Measurements from ENCODE around the gene SLC52A1.

The SLC52A1 gene

DNA sequence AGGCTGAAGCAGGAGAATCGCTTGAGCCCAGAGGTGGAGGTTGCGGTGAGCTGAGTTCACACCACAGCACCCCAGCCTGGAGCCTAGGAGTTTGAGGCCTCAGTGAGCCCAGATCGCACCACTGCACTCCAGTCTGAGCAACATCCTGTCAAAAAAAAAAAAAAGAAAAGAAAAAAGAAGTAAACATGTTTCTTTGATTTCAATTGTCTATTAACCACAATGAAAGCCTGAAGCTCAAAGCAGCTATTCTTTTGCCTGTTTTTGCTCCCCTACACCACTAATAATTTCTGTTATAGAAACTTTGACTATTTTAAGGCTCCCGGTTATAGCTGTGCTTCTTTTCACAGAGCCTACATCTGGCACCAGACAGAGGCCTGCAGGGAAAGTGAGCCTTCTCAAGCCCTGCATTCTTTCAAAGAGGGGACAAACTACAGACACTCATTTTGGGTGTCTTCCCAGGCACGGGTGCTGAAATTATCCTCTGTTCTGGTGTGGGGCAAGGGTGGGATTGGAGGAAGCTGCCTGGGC lies 14.2 kb upstream of the SLC52A1 start:
- TF ChIP-seq FOXP2 (optimal IDR thresholded peaks at IDR 0.05; ENCODE audit: borderline replicate concordance, extremely low read depth, extremely low read length, insufficient read depth) (no peak), TAF1 (IDR thresholded peaks at IDR 0.05; ENCODE audit: borderline replicate concordance, insufficient read depth, low read length) (no peak), POLR2AphosphoS5 (IDR thresholded peaks at IDR 0.05; ENCODE audit: low read depth, low read length) (no peak), SIN3A (IDR thresholded peaks at IDR 0.05; ENCODE audit: borderline replicate concordance, insufficient read depth, low read length) (no peak)
- TF ChIP-seq, protein P1, sequence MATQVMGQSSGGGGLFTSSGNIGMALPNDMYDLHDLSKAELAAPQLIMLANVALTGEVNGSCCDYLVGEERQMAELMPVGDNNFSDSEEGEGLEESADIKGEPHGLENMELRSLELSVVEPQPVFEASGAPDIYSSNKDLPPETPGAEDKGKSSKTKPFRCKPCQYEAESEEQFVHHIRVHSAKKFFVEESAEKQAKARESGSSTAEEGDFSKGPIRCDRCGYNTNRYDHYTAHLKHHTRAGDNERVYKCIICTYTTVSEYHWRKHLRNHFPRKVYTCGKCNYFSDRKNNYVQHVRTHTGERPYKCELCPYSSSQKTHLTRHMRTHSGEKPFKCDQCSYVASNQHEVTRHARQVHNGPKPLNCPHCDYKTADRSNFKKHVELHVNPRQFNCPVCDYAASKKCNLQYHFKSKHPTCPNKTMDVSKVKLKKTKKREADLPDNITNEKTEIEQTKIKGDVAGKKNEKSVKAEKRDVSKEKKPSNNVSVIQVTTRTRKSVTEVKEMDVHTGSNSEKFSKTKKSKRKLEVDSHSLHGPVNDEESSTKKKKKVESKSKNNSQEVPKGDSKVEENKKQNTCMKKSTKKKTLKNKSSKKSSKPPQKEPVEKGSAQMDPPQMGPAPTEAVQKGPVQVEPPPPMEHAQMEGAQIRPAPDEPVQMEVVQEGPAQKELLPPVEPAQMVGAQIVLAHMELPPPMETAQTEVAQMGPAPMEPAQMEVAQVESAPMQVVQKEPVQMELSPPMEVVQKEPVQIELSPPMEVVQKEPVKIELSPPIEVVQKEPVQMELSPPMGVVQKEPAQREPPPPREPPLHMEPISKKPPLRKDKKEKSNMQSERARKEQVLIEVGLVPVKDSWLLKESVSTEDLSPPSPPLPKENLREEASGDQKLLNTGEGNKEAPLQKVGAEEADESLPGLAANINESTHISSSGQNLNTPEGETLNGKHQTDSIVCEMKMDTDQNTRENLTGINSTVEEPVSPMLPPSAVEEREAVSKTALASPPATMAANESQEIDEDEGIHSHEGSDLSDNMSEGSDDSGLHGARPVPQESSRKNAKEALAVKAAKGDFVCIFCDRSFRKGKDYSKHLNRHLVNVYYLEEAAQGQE (IDR thresholded peaks at IDR 0.05; ENCODE audit: insufficient read depth in 1 of 2, low read depth in 2 of 2, low read length in 2 of 2): no peak

- TF ChIP-seq POLR2AphosphoS5 (IDR thresholded peaks at IDR 0.05; ENCODE audit: low read depth, low read length) (no peak), SIN3A (IDR thresholded peaks at IDR 0.05; ENCODE audit: borderline replicate concordance, insufficient read depth, low read length) (no peak)
Observed at GRCh38 chr17:5047446-5047845, 12.2 kb upstream of the SLC52A1 start.

GRCh38 chr17:5045496-5045895 lies 10.3 kb upstream of the SLC52A1 start:
- TF ChIP-seq POLR2AphosphoS5 (IDR thresholded peaks at IDR 0.05; ENCODE audit: low read depth, low read length) (no peak), FOXP2 (optimal IDR thresholded peaks at IDR 0.05; ENCODE audit: borderline replicate concordance, extremely low read depth, extremely low read length, insufficient read depth) (no peak), TAF1 (IDR thresholded peaks at IDR 0.05; ENCODE audit: borderline replicate concordance, insufficient read depth, low read length) (no peak), SIN3A (IDR thresholded peaks at IDR 0.05; ENCODE audit: borderline replicate concordance, insufficient read depth, low read length) (no peak)
- TF ChIP-seq, protein P1 (IDR thresholded peaks at IDR 0.05; ENCODE audit: insufficient read depth in 1 of 2, low read depth in 2 of 2, low read length in 2 of 2): no peak

DNA sequence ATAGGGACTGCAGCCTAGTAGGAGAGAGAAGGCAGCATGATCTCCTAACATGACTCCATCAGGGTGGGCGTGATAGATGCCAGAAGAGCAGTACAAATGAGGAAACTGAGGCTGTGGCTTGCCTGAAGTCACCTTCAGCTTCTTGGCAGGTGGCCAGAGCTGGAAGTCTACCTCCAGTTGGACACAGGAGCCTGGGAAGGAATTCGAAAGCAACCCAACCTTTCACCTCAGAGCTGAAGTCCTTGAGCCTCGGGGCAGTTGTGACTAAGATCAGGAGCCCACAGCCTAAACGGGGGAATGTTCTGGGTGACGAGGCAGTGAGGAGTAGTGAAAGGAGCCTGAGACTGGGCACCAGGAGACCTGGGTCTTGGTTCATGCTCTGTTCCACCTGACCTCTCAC lies 9.4 kb upstream of the SLC52A1 start:
- TF ChIP-seq TAF1 (IDR thresholded peaks at IDR 0.05; ENCODE audit: borderline replicate concordance, insufficient read depth, low read length) (no peak), SIN3A (IDR thresholded peaks at IDR 0.05; ENCODE audit: borderline replicate concordance, insufficient read depth, low read length) (no peak), FOXP2 (optimal IDR thresholded peaks at IDR 0.05; ENCODE audit: borderline replicate concordance, extremely low read depth, extremely low read length, insufficient read depth) (no peak), POLR2AphosphoS5 (IDR thresholded peaks at IDR 0.05; ENCODE audit: low read depth, low read length) (no peak)
- TF ChIP-seq, protein P1 (IDR thresholded peaks at IDR 0.05; ENCODE audit: insufficient read depth in 1 of 2, low read depth in 2 of 2, low read length in 2 of 2): no peak

DNA sequence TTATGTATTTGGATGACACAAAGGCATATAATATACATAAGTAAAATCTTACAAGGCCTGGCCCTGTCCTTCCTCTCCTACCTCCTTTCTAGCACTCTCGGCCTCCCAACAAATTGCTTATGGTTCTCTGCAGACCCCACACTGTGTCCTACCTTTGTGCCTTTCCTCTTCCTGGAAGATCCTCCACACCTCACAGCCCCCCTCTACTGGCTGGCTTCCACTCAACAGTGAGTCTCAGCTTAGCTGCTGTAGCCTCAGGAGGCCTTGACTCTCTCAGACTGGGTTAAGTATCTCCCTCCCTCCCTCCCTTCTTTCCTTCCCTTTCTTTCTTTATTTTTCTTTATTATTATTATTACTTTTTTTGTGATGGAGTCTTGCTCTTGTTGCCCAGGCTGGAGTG lies 8.3 kb upstream of the SLC52A1 start:
- TF ChIP-seq TAF1 (IDR thresholded peaks at IDR 0.05; ENCODE audit: borderline replicate concordance, insufficient read depth, low read length) (no peak), SIN3A (IDR thresholded peaks at IDR 0.05; ENCODE audit: borderline replicate concordance, insufficient read depth, low read length) (no peak)

- TF ChIP-seq TAF1 (IDR thresholded peaks at IDR 0.05; ENCODE audit: borderline replicate concordance, insufficient read depth, low read length): no peak
- TF ChIP-seq, protein P1 (IDR thresholded peaks at IDR 0.05; ENCODE audit: insufficient read depth in 1 of 2, low read depth in 2 of 2, low read length in 2 of 2): no peak
- no peak for TF ChIP-seq FOXP2 (optimal IDR thresholded peaks at IDR 0.05; ENCODE audit: borderline replicate concordance, extremely low read depth, extremely low read length, insufficient read depth)
- TF ChIP-seq SIN3A (IDR thresholded peaks at IDR 0.05; ENCODE audit: borderline replicate concordance, insufficient read depth, low read length): no peak
- no peak for TF ChIP-seq POLR2AphosphoS5 (IDR thresholded peaks at IDR 0.05; ENCODE audit: low read depth, low read length)
Observed at GRCh38 chr17:5042157-5043022, 7.2 kb upstream of the SLC52A1 start.
